Measurements from ENCODE around the gene BLACAT1. TPM values are rescaled to one million over a fixed set of nuclear protein-coding genes. Genes with fewer than 3 reads are reported as not detected.

The BLACAT1 gene
- total and polyA plus RNA-seq, 2 of the 13 experiments (the other 11 are each of a cell fraction or from before 2014, with no cell fraction given): 1.2 to 2.8 TPM

- peak; percentile 19 for ATAC-seq
- no peaks in the 10 kb centered on the region for H4K20me1 ChIP-seq (ENCODE audit: insufficient read depth, low read length)
- no peaks in the 10 kb centered on the region for H3K9me3 ChIP-seq (ENCODE audit: low read length)
- no peak for TF ChIP-seq ZSCAN25 (CRISPR knock-in tag; IDR thresholded peaks at IDR 0.05)
- peak; percentile 92 for TF ChIP-seq MTF2 (CRISPR knock-in tag; IDR thresholded peaks at IDR 0.05; ENCODE audit: borderline replicate concordance)
- peak; percentile 85; the same call in 1 of the 2 replicates for TF ChIP-seq EZH2 (conservative IDR thresholded peaks at IDR 0.05; ENCODE audit: low read depth, low read length)
- TF ChIP-seq ZNF3 (CRISPR knock-in tag; IDR thresholded peaks at IDR 0.05): no peak
- TF ChIP-seq EED (CRISPR knock-in tag; IDR thresholded peaks at IDR 0.05): peak; percentile 23; the same call in 1 of the 2 replicates
- no peak for TF ChIP-seq ZNF644 (CRISPR knock-in tag; IDR thresholded peaks at IDR 0.05; ENCODE audit: low read depth)
- 0 out of 2 replicates have a peak, but pooled peaks have one; percentile 47 for TF ChIP-seq CHCHD3 (CRISPR knock-in tag; IDR thresholded peaks at IDR 0.05)
- TF ChIP-seq, protein P1, sequence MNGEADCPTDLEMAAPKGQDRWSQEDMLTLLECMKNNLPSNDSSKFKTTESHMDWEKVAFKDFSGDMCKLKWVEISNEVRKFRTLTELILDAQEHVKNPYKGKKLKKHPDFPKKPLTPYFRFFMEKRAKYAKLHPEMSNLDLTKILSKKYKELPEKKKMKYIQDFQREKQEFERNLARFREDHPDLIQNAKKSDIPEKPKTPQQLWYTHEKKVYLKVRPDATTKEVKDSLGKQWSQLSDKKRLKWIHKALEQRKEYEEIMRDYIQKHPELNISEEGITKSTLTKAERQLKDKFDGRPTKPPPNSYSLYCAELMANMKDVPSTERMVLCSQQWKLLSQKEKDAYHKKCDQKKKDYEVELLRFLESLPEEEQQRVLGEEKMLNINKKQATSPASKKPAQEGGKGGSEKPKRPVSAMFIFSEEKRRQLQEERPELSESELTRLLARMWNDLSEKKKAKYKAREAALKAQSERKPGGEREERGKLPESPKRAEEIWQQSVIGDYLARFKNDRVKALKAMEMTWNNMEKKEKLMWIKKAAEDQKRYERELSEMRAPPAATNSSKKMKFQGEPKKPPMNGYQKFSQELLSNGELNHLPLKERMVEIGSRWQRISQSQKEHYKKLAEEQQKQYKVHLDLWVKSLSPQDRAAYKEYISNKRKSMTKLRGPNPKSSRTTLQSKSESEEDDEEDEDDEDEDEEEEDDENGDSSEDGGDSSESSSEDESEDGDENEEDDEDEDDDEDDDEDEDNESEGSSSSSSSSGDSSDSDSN (CRISPR knock-in tag; IDR thresholded peaks at IDR 0.05): 0 out of 2 replicates have a peak, but pooled peaks have one; percentile 19
- no peak for TF ChIP-seq KLF9 (CRISPR knock-in tag; IDR thresholded peaks at IDR 0.05; ENCODE audit: low read depth)
- TF ChIP-seq ZNF687 (CRISPR knock-in tag; IDR thresholded peaks at IDR 0.05): 0 out of 2 replicates have a peak, but pooled peaks have one; percentile 14
- no peak for TF ChIP-seq TEAD3 (CRISPR knock-in tag; optimal IDR thresholded peaks at IDR 0.05; ENCODE audit: borderline replicate concordance)
- TF ChIP-seq ZNF564 (CRISPR knock-in tag; IDR thresholded peaks at IDR 0.05): 0 out of 2 replicates have a peak, but pooled peaks have one; percentile 32
- peak; percentile 60; the same call in 1 of the 2 replicates for TF ChIP-seq CBX2 (IDR thresholded peaks at IDR 0.05; ENCODE audit: low read depth, low read length)
- no peak for TF ChIP-seq CBX2 (CRISPR knock-in tag; IDR thresholded peaks at IDR 0.05; ENCODE audit: low read depth)
- POLR2A ChIA-PET: no interaction called here
- no CpG with 5 or more reads among the region's 47 CpGs for WGBS (ENCODE audit: low lambda C conversion rate)
- H3K9ac ChIP-seq (ENCODE audit: insufficient read depth, low read depth, low read length): no peak overlapping the region
- CTCF ChIA-PET (ENCODE audit: low intra/inter-chr PET ratio, low total read pairs): no interaction called here
- peaks cover 2 to 79% of the 10 kb centered on the region in 2 experiments; a peak in 4 of 5 replicates for H3K27me3 ChIP-seq (ENCODE audit: control insufficient read depth in 1 of 2, insufficient read depth in 2 of 2, low read length in 2 of 2)
- DNase-seq (ENCODE audit: low spot score): no peak
- H3K4me3 ChIP-seq (replicated peaks in 1 of 3; ENCODE audit: insufficient read depth in 1 of 3, low read depth in 2 of 3, low read length in 3 of 3): peak overlapping the region in 2 of 3 experiments; percentile 34 to 58; a peak in 3 of 6 replicates
- H3K79me2 ChIP-seq (ENCODE audit: insufficient read depth, low read length): no peaks in the 10 kb centered on the region
- no peak for FAIRE-seq
- H3K27ac ChIP-seq (ENCODE audit: extremely low read length, insufficient read depth, low read length): no peak overlapping the region
- in situ Hi-C loops (cut with HindIII; ENCODE audit: extremely low pct_ligation_motif_present, low pct_unique_long_range_greater_than_20kb) (no loop called here), intact Hi-C loops (cut with micrococcal nuclease; ENCODE audit: unreplicated experiment) (loop anchor here (10.0 kb wide), 1 partner anchor 122 kb away; no protein-coding TSS in a partner anchor)
- no peaks in the 10 kb centered on the region for H3K36me3 ChIP-seq (replicated peaks in 1 of 2; ENCODE audit: control insufficient read depth in 1 of 2, insufficient read depth in 2 of 2, low read length in 2 of 2)
- no peak overlapping the region for H2AFZ ChIP-seq (ENCODE audit: low read length)
- BruUV-seq (replicated peaks): no TSS peak
- H3K4me1 ChIP-seq (ENCODE audit: insufficient read depth, low read length): peaks cover 33% of the 10 kb centered on the region
- H3K4me2 ChIP-seq (ENCODE audit: low read depth, low read length): peak overlapping the region; percentile 58
Observed at GRCh38 chr1:205456383-205456867, 580 bp upstream of the BLACAT1 start.

Data from HepG2 (cell line).